GM12891 (cell line): ENCODE data around the gene HSD17B8. TPM values are rescaled to one million over a fixed set of nuclear protein-coding genes. Genes with fewer than 3 reads are reported as not detected.

Experiments
- DNase-seq: peaks from one replicate; pipeline ENCODE4 v3.0.0; 2011; ENCODE audit warnings: low spot score; ENCODE audit not compliant: insufficient read length
- FAIRE-seq: peaks from 2 replicates; lab custom pipeline; 2011; peaks lifted over from hg19 to GRCh38; lab: Jason Lieb, UNC
- PAX5 ChIP-seq: IDR thresholded peaks from 2 replicates; pipeline ENCODE4 v1.6.1; 2011; ENCODE audit warnings: low read length, moderate library complexity, mild to moderate bottlenecking; ENCODE audit not compliant: insufficient read depth, severe bottlenecking
- POLR2A ChIP-seq: IDR thresholded peaks from 2 replicates; pipeline ENCODE4 v1.6.1; 2011; ENCODE audit warnings: low read depth, low read length, control low read depth
- POLR2AphosphoS5 ChIP-seq: IDR thresholded peaks from 2 replicates; pipeline ENCODE4 v1.6.1; 2011; ENCODE audit warnings: low read depth, low read length, control low read depth
- POU2F2 ChIP-seq: IDR thresholded peaks from 2 replicates; pipeline ENCODE4 v1.6.1; 2011; ENCODE audit warnings: low read depth, mild to moderate bottlenecking, control low read depth, low read length, moderate library complexity
- SPI1 ChIP-seq: IDR thresholded peaks from 2 replicates; pipeline ENCODE4 v1.6.1; 2011; ENCODE audit warnings: low read depth, low read length, control low read depth
- TAF1 ChIP-seq: IDR thresholded peaks from 2 replicates; pipeline ENCODE4 v1.6.1; 2011; ENCODE audit warnings: low read depth, low read length, control low read depth
- polyA plus RNA-seq: library from polyadenylated mRNA; unstranded; fragments of >200 nt; gene quantifications from one replicate; pipeline ENCODE4 v1.2.1, GENCODE V29; 2012; ENCODE audit warnings: low read depth, missing spikeins, inconsistent platforms; ENCODE audit not compliant: missing spikeins

Gene HSD17B8
- 19.0 TPM for polyA plus RNA-seq

DNA sequence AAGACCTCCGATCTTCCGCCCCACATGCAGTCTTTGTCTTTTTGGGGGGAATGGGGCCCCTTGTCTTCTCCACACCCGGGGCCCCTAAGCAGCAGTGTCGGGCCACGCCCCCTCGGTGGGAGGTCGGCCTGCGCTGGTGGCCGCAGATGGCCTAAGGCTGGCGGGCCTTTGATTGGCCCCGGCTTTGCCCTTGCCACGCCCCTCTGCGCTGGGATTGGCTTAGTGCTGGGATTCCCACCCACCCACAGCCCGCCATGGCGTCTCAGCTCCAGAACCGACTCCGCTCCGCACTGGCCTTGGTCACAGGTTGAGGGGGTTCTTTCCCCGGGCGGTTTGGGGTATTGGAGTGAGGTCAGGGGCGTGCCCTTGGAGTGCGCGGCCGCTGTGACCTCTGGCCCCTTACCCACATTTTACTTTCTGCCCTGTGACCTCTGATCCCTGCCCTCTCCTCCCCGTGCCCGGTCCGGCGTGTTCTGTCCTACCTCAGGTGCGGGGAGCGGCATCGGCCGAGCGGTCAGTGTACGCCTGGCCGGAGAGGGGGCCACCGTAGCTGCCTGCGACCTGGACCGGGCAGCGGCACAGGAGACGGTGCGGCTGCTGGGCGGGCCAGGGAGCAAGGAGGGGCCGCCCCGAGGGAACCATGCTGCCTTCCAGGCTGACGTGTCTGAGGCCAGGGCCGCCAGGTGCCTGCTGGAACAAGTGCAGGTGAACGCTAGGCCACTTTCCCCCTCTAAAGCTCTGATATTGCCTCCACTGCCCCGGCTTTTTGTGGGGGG is at the start of gene HSD17B8:
HSD17B8 (plus strand) TSS at position 241 of the 776 bp plus-strand sequence; CDS start at position 255, 14 bp downstream.
- peak; percentile 93 for DNase-seq
- FAIRE-seq: peak; percentile 93
- TF ChIP-seq PAX5: peak; percentile 15
- no peak for TF ChIP-seq POU2F2
- peak; percentile 73; the same call in 1 of the 2 replicates for TF ChIP-seq POLR2AphosphoS5
- TF ChIP-seq POLR2A: peak; percentile 74
- TF ChIP-seq TAF1: peak; percentile 67; the same call in 1 of the 2 replicates
- TF ChIP-seq SPI1: no peak

DNA sequence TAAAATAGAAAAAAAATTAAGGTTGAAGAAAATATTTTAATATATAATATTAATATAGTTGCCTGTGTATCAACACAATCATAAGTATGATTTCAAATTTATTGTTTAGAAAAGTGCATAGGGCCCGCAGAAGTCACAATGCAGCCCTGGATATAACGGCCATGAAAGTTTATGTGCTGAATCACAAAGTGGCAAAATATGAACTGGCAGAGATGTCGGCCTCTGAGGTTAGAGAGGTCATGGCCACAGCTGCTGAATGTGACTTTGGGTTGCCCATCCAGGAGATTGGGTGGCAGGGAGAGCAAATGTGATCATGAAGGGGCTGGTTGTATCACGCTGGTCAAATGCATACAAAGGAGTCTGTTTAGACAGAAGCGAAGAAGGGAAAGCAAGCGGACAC is 47.9 kb upstream of the HSD17B8 start:
- DNase-seq (no peak), FAIRE-seq (no peak)
- TF ChIP-seq POU2F2 (no peak), PAX5 (no peak)

DNA sequence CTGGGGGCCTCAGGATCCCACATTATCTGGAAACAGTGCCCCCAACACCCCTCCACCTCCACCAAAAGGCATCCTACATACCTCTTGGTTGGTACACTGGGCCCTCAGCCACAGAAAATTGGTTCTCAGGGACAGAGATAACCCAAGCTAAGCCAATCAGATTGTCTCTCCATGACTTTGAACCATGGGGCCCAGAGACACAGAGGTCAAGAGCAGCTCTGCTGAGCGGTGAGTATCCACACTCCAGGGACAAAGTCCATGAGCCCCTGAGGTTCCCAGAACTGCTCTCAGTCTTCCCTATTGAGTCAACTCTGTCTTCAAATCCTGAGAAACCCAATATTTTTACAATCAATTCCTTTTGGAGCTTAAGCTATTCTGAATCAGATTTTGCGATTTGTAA is 47.5 kb upstream of the HSD17B8 start:
- TF ChIP-seq TAF1: no peak
- no peak for TF ChIP-seq POLR2AphosphoS5
- TF ChIP-seq SPI1: no peak
- FAIRE-seq: no peak

DNA sequence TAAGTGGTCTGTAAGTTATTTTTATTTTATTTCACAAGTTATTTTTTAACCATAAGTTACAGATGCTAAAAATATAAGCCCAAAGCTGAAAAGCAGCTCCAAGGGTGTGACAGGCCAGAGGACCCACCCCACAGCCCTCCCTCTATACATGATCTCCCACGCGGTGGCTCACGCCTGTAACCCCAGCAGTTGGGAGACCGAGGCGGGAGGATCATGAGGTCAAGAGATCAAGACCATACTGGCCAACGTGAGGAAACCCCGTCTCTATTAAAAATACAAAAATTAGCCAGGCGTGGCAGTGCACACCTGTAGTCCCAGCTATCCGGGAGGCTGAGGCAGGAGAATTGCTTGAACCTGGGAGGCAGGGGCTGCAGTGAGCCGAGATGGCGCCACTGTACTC is 44.4 kb upstream of the HSD17B8 start:
- no peak for FAIRE-seq
- TF ChIP-seq POLR2A (no peak), POU2F2 (no peak), PAX5 (no peak), TAF1 (no peak), POLR2AphosphoS5 (no peak), SPI1 (no peak)
- no peak for DNase-seq

More for the DNA sequence above, 47.5 kb upstream of the HSD17B8 start:
- DNase-seq: no peak

DNA sequence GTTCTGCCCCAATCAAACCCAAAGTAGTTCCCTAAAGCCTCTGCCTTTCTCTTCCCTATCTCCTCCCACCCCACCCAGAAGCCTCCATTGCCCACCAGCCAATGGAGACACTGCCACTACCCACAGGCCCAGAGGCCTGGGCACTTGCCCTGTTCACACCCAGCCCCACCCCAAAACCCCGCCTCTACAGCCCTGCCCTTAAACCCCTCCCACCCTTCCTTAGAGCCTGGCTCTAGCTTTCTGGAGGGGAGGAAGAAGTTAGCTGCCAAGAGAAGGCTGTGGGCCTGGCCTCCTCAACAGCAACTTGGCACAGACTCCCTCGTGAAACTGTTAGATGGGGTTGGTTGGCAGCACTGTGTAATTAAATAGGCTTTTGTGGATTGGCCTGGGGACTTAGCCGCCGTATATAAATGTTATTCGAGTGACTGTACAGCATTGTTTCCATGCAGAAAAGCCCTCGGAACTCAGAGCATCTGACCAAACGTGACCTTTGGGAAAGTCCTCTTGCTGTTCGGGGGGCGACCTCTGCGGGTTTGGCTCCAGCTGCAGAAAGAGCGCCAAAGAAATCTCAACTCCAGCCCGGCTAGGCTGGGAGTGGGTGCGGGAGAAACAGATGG is 43.6 kb upstream of the HSD17B8 start:
- TF ChIP-seq POU2F2 (no peak), POLR2AphosphoS5 (no peak), TAF1 (no peak)
- FAIRE-seq: no peak

DNA sequence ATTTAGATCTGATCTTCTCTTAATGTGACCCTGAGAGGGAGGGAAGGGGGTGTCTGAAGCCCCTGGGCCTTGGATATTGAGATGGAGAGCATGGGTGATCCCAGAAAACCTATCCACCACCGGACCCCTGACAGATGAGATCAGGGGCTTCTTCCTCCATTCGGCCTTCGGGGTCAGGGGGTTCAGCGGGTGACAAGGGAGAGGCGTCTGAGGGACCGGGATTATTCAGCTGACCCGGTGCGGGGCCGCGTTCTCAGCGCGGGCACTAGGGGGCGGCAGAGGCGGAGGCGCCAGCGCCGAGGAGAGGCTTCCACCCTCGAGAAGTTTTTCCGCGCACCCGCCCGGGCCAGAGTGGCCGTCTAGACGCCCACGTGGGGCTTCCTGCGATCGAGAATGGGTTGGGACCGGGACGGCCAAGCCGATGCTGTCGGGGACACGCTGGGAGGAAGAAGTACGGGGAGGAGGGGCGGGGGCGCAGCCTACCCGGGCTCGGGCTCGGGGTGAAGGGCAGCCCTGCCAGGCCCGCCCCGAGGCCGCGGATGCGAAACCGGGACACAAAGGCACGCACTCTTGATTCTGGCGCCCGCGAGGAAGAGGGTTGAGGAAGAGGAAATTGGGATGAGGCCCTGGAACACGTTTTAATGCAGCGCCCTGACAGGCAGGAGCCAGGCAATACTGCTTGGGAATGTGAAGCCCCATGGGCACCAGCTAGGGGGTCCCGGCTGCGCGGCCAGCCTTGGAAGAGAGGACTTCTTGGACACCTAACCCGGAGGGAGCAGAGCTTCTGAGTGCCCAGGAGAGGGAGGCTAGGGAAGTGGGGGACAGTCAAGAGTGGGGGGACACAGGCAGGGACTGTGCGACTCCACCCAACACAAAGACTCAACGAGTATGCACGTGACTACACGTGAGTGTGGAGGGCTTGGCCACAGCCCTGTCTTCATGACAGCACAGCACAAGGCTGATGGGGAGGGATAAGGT is 42.8 kb upstream of the HSD17B8 start:
- no peak for TF ChIP-seq SPI1
- no peak for TF ChIP-seq PAX5
- TF ChIP-seq POLR2A: no peak
- TF ChIP-seq TAF1: no peak
- TF ChIP-seq POU2F2: no peak
- TF ChIP-seq POLR2AphosphoS5: no peak
- FAIRE-seq (peak; percentile 85), DNase-seq (peak; percentile 94)

More for the DNA sequence above, 43.6 kb upstream of the HSD17B8 start:
- DNase-seq: peak; percentile 9

DNA sequence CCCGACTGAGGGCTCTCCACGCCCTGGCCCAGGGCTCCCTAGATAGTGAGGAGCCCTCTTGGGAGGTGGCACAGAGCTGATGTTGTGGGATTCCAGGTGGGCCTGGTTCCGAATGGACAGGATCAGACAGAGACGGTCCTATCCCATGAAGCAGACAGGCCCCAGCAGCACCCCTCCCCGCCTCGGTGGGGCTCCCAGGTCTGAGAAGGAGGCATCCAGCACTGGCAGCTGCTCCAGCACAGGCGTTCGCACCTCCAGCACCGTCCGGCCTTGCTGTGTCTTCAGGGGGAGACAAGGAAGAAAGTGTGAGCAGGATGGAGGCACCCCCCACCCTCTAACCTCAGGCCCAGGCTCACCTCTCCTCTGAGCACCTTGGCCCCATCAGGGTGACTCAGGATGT is 40.9 kb upstream of the HSD17B8 start:
- TF ChIP-seq PAX5: no peak
- TF ChIP-seq TAF1: no peak
- no peak for TF ChIP-seq POLR2AphosphoS5
- TF ChIP-seq SPI1: no peak
- no peak for TF ChIP-seq POLR2A
- TF ChIP-seq POU2F2: no peak
- DNase-seq: no peak
- FAIRE-seq: no peak

DNA sequence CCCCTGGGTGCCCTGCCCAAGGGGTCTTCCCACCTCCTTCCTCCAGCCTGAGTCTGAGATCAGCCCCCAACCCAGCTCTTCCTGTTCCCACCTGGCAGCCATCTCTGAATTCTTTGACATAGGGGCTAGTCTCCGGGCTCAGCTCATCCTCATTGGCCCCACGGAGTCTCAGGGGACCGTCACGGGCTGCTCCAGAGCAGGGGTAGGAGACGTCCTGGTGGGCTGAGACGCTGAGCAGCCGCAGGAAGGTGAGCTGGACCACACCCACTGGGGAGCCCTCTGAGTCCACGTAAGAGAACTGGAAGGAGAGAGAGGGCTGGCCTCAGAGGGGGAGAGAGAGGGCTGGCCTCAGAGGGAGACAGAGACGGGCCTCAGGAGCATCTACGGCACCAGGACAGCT is 40.3 kb upstream of the HSD17B8 start:
- DNase-seq (no peak), FAIRE-seq (no peak)
- TF ChIP-seq POLR2AphosphoS5 (no peak), SPI1 (no peak), PAX5 (no peak), TAF1 (no peak), POU2F2 (no peak), POLR2A (no peak)

DNA sequence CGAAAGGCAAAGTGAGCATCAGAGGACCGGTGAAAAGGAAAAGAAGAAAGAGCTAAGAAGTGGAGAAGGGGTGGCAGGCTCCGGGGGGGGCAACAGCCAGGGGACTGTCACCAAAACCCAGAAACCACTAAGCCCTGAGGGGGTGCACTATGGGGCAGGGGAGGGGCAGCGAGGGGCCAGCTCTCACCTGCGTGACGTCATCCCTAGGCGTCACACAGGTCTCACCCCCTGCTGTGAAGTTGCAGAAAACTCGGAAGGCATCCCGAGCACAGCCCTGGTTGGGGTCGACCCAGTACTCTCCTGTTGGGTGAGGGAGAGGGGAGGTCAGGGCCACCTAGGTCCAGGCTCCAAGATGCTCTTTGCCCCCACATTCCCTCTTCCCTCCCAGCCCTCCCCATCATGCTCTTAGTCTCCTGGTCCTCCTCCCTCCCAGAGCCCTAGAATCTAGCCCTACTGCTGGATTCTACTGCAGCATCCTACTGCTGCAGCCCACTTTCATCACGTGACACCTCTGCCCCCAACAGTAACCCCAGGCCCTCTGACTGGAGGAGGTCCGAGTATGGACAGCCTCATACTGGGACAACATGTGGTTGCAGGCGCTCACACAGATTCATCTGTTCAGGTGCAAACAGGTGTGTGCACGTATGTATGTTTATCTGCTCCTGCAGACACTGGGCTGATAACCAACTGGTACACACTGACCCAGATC is 39.6 kb upstream of the HSD17B8 start:
- TF ChIP-seq TAF1 (no peak), PAX5 (no peak), POU2F2 (no peak), SPI1 (no peak), POLR2A (no peak), POLR2AphosphoS5 (no peak)
- DNase-seq: no peak
- no peak for FAIRE-seq
